Measurements from ENCODE around the gene SAMD5.
A peak's percentile ranks its signal among the peaks of the same experiment; 100 is the strongest.

Gene SAMD5

GRCh38 chr6:147569788-147570187, 61.3 kb downstream of the SAMD5 start:
- no peak for DNase-seq

DNA sequence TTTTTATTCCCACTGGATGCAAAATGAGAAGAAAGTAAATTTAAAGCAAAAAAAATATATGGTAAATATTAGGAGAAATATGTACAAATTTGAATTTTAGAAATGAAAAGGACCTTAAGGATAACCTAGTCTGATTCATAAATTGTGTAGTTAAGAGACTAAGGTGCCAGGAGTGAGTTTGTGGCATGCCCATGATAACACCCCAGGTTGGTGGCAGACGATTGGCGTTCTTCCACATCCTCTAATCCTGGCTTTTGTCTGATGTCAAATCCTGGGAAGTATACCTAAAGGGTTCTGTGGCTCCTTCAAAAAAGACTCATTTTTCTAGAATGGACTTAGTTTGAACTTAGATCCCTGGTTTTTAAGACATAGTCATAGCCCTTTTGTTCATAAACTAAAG, 62.2 kb downstream of the SAMD5 start:
- no peak for DNase-seq

DNA sequence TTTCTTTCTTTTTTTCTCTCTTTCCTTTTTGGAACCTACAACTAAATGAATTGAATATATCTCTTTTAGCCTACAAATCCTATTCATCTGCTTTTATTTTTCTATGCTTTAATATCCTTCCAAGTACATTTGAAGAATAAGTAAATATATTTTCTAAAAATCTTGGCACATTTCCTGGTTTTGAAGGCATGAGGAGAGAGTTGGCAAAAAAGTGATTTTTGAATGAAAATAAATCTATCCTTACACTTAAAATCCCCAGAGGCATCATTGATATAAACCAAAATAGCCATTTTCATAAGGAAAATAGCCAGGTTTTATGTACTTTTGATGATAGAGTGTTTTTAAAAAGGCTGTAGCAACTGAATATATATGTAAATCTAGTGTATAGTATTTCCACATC, 69.0 kb downstream of the SAMD5 start:
- no peak for DNase-seq

DNA sequence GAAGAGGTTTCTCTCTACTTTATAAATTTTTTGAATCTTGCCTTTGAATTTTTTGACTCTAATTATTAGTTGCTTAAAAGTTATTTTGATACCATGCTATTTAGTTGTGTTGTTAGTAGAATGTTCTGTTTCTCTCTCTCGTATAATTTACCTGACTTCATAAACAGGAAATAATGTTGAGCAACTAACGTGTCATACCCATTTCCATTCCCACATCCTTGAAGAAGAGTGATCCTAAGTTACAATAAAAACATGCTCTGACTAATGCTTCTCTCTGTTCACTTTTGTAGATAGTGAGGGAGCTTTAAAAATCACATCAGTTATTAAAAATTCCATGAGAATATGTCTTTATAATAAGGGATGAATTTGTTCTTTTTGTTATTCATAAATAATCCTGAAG, 69.7 kb downstream of the SAMD5 start:
- DNase-seq = no peak

- no peak for DNase-seq
These were observed 70.4 kb downstream of the SAMD5 start for GRCh38 chr6:147578883-147579282.

GRCh38 chr6:147579667-147580066, 71.2 kb downstream of the SAMD5 start:
- no peak for DNase-seq

DNA sequence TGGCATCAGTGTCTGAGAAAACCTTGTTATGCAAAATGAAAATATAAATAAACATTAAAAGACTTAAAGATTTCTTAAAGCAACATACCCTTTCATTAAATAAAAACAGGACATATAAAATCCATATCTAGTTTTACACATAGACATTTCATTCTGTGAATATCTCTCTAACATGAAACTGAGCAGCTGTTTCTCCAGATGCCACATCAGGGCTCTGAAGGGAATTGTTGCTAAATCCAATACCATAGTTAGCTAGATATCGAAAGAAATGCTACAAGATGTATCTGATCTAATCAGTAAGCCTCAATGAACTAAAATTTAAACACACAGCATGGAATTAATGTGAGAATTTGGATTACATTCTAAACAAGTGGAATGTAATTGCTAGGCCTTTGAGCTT, 74.5 kb downstream of the SAMD5 start:
- DNase-seq = no peak

DNA sequence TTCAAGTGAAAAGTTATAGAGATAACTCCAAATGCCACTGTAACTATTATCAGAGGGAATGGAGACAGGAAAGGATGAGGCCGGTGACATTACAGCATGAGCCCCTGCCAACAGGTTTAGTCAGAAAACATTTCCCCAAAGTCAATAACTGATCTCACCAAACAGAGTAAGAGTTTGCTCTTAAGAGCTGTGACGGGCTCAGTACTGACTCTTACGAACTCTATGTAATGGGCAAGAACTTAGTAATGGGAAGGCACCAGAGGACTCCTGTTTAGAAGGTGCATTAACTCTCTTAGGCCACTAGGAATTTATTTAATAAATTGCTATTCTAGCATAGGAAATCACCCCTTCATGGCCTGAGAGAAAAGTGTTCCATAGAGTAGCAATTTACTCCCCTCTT, 76.8 kb downstream of the SAMD5 start:
- no peak for DNase-seq

GRCh38 chr6:147586044-147586443, 77.6 kb downstream of the SAMD5 start:
- DNase-seq = peak; percentile 71

GRCh38 chr6:147587907-147588306, 79.4 kb downstream of the SAMD5 start:
- DNase-seq = no peak

- DNase-seq = no peak
These were observed 80.0 kb downstream of the SAMD5 start for GRCh38 chr6:147588469-147588868.

DNA sequence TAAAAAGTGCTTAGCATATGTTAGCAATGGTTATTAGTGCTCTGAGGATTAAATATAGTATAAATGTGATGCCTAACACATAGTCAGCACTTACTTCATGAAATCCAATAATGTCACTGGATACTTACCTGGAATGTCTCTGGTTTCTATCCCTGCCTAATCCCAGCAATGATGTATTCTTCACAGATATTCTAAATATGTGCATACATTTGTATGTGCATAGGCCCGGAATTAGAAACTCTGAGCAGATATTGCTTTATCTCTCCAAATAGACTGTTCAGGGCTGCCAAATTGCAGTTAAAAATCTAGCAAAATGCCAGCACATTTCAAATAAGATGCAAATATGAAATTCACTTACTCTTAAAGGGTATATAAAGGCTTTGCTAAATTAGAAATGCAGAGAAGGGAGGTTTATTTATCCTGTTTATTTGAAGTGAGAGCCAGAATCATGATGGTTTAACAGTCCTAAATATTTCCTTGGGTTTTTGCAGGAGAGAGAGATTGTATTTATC, 81.3 kb downstream of the SAMD5 start:
- DNase-seq = no peak

DNA sequence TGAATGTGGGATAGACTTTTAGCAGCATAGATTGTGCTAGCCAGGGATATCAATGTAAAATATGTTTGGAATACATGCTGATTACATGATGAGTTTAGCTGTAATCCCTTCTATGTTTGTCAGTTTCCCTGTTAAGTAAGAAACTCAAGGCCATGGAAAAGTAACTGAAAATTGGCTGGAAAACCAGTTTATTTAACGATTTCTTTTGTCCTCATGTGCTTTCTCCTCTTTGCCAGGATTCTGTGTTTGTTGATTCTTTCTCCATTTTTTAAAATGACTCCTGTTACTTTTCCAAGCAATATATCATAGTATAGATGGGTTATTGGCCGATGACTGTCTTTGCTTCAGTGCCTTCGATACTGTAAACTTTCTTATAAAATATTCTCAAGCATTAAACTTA, 87.5 kb downstream of the SAMD5 start:
- no peak for DNase-seq

DNA sequence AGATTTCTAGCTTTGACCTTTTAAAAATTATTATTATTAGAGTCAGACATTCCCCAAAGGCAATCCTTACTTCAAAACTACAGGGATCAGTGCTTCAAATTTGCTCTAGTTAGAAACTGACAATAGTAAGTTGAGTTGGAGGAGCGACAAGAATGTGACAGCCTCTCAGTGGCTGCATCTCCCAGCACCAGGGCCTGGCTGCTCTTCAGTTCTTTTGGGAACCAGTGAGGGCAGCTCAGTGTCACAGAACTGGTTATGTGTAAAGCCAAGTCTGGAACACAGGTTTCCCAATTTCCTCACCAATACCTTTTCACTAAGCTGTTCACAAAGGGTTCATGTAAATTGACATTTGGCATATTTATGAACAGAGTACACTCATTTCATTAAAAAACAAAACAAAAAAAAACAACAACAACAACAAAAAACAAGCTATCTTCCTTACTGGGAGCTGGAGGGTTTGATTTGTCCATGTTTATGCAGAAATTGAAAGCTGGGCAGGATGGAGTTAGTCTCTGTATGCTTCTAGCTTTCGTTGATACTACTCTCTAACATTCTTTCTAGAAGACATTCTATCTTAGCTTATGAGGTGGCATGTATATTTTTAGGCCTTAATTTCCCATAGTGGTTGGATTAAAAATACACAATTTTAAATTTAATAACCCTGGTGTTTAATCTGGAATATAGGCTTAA, 95.0 kb downstream of the SAMD5 start:
- DNase-seq = no peak

DNA sequence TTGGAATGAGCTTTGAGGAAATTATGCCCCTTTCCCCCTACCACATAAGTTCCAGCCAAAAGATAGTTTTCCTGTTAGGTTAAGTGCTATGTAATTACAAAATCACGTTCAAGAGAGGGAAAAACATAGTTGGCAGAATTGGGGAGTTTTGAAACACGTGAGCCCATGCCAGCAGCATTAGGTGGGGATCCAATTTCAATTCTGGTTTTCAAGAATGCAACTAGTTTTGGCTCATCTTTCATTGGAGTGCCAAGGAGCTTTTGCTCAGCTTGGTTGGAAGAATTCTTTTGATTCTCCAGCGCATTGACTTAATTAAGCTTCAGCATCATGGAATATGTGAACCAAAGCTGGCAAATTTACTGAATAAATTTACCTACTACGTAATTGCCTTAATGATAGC, 95.9 kb downstream of the SAMD5 start:
- no peak for DNase-seq

GRCh38 chr6:147611992-147612391, 103.5 kb downstream of the SAMD5 start:
- DNase-seq = no peak

DNA sequence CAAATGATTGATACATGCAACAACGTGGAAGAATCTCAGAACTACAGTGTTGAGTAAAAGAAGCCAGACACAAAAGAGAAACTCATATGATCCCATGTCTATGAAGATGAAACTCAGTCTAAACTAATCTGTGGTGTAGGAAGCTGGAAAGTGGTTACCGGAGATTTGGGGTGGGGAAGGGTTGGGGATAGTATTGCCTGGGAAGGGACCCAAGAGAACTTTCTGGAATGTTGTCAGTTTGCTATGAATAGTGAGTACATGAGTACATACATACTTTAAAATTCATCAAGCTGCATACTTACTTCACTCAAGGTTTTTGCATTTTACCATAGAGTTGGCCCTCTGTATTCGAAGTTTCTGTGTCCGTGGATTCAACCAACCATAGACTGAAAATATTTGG, 106.0 kb downstream of the SAMD5 start:
- DNase-seq = no peak

DNA sequence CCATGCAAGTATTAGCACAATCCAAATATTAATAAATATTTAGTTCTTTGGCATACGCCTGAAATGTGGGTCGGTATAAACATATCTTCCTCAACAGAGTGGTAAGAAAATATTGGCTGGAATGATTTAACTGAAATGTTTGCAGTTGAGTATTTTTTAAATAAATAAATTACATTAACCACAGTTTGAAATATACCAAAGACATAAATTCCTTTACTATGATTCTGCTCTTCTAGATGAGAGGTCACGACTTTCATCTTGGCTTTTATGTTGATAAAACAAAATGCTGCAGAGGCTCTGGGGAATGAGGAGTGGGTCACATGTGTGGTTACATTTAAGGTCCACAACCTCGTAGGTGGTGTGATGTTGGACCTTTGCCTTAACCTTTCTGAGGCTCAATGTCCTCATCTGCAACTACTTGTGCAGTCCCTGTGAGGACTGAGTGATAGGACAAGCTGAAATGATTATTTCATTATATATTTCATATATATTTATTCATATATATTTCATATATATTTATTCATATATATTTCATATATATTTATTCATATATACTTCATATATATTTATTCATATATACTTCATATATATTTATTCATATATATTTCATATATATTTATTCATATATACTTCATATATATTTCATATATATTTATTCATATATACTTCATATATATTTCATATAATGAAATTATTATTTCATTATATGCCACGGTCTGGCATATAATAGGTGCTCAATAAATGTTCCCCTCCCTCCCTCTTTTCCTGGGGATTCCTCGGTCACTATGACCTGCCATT, 107.4 kb downstream of the SAMD5 start:
- no peak for DNase-seq

GRCh38 chr6:147617366-147617765, 108.9 kb downstream of the SAMD5 start:
- no peak for DNase-seq

- DNase-seq = no peak
These were observed 110.0 kb downstream of the SAMD5 start for GRCh38 chr6:147618457-147618856.

- no peak for DNase-seq
These were observed 110.4 kb downstream of the SAMD5 start for GRCh38 chr6:147618927-147619326.

Measured in right forelimb (tissue), 1 donor.